ENCODE data around the gene PVALEF.

DNA sequence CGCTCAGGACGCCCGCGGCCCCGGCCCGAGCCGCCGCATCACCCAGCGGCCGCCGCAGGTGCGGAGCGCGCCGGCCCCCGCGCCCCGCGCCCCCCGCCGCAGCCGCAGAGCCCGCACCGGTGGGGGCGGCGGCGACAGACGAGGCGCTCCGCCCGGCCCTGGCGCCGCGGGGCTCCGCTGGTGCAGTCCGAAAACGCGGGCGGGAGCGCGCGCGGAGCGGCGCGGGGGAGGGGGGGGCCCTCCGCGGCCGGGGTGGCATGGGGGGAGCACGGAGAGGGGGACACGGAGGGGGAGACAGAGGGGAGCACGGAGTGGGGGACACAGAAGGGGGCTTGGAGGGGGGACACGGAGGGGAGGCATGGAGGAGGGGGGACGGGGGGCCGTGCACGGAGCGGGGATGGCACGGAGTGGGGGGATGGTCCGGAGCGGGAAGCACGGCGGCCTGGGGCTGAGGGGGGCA is 756 bp downstream of the PVALEF start, which contains the start of gene AATK:
- no peak for TF ChIP-seq TAF1 (IDR thresholded peaks at IDR 0.05; ENCODE audit: low read depth, low read length)
- no peak for TF ChIP-seq POLR2AphosphoS5 (IDR thresholded peaks at IDR 0.05; ENCODE audit: low read depth, low read length)
- TF ChIP-seq POLR2A (IDR thresholded peaks at IDR 0.05; ENCODE audit: low read depth, low read length), result no peak
- no peak for TF ChIP-seq SPI1 (IDR thresholded peaks at IDR 0.05; ENCODE audit: low read depth, low read length)
- TF ChIP-seq POU2F2 (IDR thresholded peaks at IDR 0.05; ENCODE audit: low read depth, low read length), result no peak

All from GM12891 (cell line).